Measurements from ENCODE around the gene FRAT1.

DNA sequence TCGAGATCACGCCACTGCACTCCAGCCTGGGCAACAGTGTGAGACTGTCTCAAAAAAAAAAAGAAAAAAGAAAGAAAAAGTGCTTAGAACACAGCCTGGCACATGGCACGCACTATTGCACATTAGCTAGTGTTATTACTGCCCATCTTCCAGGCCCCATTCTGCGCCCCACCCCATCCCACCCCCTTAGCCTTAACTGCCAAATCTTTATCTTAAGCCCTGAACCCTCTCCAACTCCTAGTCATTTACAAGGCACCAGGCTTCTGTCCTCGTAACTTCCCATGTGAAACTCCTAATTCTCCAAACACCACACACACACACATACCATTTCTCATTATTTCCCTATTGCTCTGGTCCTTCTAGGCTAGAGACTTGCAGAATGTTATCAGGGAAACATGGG, 10.7 kb downstream of the FRAT1 start:
- TF ChIP-seq CREB1 (IDR thresholded peaks at IDR 0.05; ENCODE audit: low read depth) (no peak), ATF7 (IDR thresholded peaks at IDR 0.05; ENCODE audit: low read depth) (no peak), SRF (IDR thresholded peaks at IDR 0.05; ENCODE audit: low read depth in 2 of 2, low read length in 2 of 2) (no peak), HDAC2 (IDR thresholded peaks at IDR 0.05) (no peak), FOS (IDR thresholded peaks at IDR 0.05; ENCODE audit: borderline replicate concordance, extremely low read depth, insufficient read length) (no peak), ZNF274 (IDR thresholded peaks at IDR 0.05; ENCODE audit: insufficient read depth, insufficient read length) (no peak), EZH2 (IDR thresholded peaks at IDR 0.05; ENCODE audit: borderline replicate concordance, control insufficient read depth, low read depth, low read length) (no peak), RAD21 (IDR thresholded peaks at IDR 0.05; ENCODE audit: insufficient read depth, low read depth, low read length) (no peak), GABPA (IDR thresholded peaks at IDR 0.05; ENCODE audit: low read depth) (no peak), MYB (IDR thresholded peaks at IDR 0.05; ENCODE audit: borderline replicate concordance, low read depth, low read length) (no peak), SMAD1 (IDR thresholded peaks at IDR 0.05; ENCODE audit: low read depth, partially characterized antibody) (no peak)
- TF ChIP-seq, protein P1, sequence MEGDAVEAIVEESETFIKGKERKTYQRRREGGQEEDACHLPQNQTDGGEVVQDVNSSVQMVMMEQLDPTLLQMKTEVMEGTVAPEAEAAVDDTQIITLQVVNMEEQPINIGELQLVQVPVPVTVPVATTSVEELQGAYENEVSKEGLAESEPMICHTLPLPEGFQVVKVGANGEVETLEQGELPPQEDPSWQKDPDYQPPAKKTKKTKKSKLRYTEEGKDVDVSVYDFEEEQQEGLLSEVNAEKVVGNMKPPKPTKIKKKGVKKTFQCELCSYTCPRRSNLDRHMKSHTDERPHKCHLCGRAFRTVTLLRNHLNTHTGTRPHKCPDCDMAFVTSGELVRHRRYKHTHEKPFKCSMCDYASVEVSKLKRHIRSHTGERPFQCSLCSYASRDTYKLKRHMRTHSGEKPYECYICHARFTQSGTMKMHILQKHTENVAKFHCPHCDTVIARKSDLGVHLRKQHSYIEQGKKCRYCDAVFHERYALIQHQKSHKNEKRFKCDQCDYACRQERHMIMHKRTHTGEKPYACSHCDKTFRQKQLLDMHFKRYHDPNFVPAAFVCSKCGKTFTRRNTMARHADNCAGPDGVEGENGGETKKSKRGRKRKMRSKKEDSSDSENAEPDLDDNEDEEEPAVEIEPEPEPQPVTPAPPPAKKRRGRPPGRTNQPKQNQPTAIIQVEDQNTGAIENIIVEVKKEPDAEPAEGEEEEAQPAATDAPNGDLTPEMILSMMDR (IDR thresholded peaks at IDR 0.05 in 2 of 3, conservative IDR thresholded peaks at IDR 0.05 in 1 of 3; ENCODE audit: control insufficient read depth in 2 of 3, extremely low read depth in 1 of 3, insufficient read depth in 1 of 3, low read depth in 3 of 3, low read length in 3 of 3) = no peak
